Esophagus squamous epithelium (tissue), 4 donors: Measurements from ENCODE around the gene ZBTB42.

Source experiments
- CTCF ChIP-seq, 6 experiments: fragments of 450-650 bp in 4 of 6; fragments of 200-600 bp in 2 of 6; sonication (generic) in 2 of 6; IDR thresholded peaks; one replicate each; pipeline ENCODE4 v1.5.1; 2016 to 2019; ENCODE audit warnings: antibody characterized with exemption in 6 of 6, mild to moderate bottlenecking in 4 of 6, moderate library complexity in 4 of 6
- POLR2A ChIP-seq, 4 donors: fragments of 450-650 bp; IDR thresholded peaks; one replicate each; pipeline ENCODE4 v1.6.1; 2017; ENCODE audit warnings: antibody characterized with exemption in 4 of 4, mild to moderate bottlenecking in 4 of 4, moderate library complexity in 3 of 4

- TF ChIP-seq CTCF (IDR thresholded peaks at IDR 0.05) (no peak), POLR2A (IDR thresholded peaks at IDR 0.05) (no peak)
Observed at GRCh38 chr14:104772707-104773504, 28.0 kb upstream of the ZBTB42 start.
